ENCODE measurements around the gene FRMD4B.

DNA sequence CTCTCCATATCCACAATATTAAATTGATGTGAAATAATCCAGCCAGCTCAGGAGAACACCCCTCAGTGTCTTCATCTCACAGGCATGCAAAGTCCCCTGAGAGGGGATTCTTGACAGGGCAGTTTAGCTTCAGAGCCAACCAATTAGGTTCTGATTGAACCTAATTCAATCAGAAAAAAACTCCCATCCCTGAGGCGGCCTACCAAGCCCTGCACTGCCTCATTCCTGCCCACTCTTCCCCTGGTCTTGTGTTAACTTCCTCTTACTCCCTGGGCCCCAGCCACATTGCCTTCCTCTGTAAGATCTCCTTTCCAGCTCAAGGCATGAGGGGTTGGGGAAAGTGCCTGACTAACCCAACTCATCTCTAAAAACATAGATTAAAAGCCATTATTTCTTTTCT, 46.1 kb downstream of the FRMD4B start:
- TF ChIP-seq BRCA1 (IDR thresholded peaks at IDR 0.05; ENCODE audit: low read depth, low read length) = no peak
- TF ChIP-seq, protein P1, sequence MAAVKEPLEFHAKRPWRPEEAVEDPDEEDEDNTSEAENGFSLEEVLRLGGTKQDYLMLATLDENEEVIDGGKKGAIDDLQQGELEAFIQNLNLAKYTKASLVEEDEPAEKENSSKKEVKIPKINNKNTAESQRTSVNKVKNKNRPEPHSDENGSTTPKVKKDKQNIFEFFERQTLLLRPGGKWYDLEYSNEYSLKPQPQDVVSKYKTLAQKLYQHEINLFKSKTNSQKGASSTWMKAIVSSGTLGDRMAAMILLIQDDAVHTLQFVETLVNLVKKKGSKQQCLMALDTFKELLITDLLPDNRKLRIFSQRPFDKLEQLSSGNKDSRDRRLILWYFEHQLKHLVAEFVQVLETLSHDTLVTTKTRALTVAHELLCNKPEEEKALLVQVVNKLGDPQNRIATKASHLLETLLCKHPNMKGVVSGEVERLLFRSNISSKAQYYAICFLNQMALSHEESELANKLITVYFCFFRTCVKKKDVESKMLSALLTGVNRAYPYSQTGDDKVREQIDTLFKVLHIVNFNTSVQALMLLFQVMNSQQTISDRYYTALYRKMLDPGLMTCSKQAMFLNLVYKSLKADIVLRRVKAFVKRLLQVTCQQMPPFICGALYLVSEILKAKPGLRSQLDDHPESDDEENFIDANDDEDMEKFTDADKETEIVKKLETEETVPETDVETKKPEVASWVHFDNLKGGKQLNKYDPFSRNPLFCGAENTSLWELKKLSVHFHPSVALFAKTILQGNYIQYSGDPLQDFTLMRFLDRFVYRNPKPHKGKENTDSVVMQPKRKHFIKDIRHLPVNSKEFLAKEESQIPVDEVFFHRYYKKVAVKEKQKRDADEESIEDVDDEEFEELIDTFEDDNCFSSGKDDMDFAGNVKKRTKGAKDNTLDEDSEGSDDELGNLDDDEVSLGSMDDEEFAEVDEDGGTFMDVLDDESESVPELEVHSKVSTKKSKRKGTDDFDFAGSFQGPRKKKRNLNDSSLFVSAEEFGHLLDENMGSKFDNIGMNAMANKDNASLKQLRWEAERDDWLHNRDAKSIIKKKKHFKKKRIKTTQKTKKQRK (IDR thresholded peaks at IDR 0.05; ENCODE audit: low read depth, low read length) = no peak
- TF ChIP-seq RCOR1 (conservative IDR thresholded peaks at IDR 0.05; ENCODE audit: low read depth, low read length) = no peak
- TF ChIP-seq, protein P2, sequence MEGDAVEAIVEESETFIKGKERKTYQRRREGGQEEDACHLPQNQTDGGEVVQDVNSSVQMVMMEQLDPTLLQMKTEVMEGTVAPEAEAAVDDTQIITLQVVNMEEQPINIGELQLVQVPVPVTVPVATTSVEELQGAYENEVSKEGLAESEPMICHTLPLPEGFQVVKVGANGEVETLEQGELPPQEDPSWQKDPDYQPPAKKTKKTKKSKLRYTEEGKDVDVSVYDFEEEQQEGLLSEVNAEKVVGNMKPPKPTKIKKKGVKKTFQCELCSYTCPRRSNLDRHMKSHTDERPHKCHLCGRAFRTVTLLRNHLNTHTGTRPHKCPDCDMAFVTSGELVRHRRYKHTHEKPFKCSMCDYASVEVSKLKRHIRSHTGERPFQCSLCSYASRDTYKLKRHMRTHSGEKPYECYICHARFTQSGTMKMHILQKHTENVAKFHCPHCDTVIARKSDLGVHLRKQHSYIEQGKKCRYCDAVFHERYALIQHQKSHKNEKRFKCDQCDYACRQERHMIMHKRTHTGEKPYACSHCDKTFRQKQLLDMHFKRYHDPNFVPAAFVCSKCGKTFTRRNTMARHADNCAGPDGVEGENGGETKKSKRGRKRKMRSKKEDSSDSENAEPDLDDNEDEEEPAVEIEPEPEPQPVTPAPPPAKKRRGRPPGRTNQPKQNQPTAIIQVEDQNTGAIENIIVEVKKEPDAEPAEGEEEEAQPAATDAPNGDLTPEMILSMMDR (IDR thresholded peaks at IDR 0.05 in 2 of 3, conservative IDR thresholded peaks at IDR 0.05 in 1 of 3; ENCODE audit: control insufficient read depth in 2 of 3, extremely low read depth in 1 of 3, insufficient read depth in 1 of 3, low read depth in 3 of 3, low read length in 3 of 3) = no peak
- TF ChIP-seq RAD21 (IDR thresholded peaks at IDR 0.05; ENCODE audit: insufficient read depth, low read depth, low read length) = no peak
- TF ChIP-seq POLR2A (IDR thresholded peaks at IDR 0.05; ENCODE audit: low read depth, low read length) = no peak
- TF ChIP-seq, protein P3, sequence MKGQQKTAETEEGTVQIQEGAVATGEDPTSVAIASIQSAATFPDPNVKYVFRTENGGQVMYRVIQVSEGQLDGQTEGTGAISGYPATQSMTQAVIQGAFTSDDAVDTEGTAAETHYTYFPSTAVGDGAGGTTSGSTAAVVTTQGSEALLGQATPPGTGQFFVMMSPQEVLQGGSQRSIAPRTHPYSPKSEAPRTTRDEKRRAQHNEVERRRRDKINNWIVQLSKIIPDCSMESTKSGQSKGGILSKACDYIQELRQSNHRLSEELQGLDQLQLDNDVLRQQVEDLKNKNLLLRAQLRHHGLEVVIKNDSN (IDR thresholded peaks at IDR 0.05; ENCODE audit: borderline replicate concordance, extremely low read length, insufficient read depth, low read depth, low read length) = no peak
- TF ChIP-seq SPI1 (IDR thresholded peaks at IDR 0.05; ENCODE audit: borderline replicate concordance, insufficient read depth, low read depth, low read length) = no peak
- no peak for TF ChIP-seq ZBTB4 (CRISPR knock-in tag; IDR thresholded peaks at IDR 0.05)
- no peak for TF ChIP-seq EGR1 (IDR thresholded peaks at IDR 0.05; ENCODE audit: borderline replicate concordance in 1 of 2, low read depth in 2 of 2, low read length in 2 of 2)
- TF ChIP-seq TAF1 (IDR thresholded peaks at IDR 0.05; ENCODE audit: borderline replicate concordance, low read depth, low read length) = no peak
- TF ChIP-seq BHLHE40 (IDR thresholded peaks at IDR 0.05; ENCODE audit: borderline replicate concordance in 1 of 2, low read depth in 2 of 2, low read length in 1 of 2) = no peak
- TF ChIP-seq RELB (IDR thresholded peaks at IDR 0.05; ENCODE audit: low read depth) = no peak
